GM19328 (cell line): Measurements from ENCODE around the gene GRAMD2A.

Experiments
- ATAC-seq: cut with Tn5 transposase; IDR thresholded peaks from one replicate; pipeline ENCODE4 v1.9.1; 2021; ENCODE audit warnings: mild to moderate bottlenecking, moderate library complexity; ENCODE audit not compliant: unreplicated experiment

GRAMD2A gene

GRCh38 chr15:72197460-72198355 is at the start of gene GRAMD2A:
Gene GRAMD2A, minus strand, starts transcription at chr15:72197787.
- ATAC-seq: no peak

GRCh38 chr15:72242775-72243370 is 45.3 kb upstream of the GRAMD2A start:
- ATAC-seq: no peak

- no peak for ATAC-seq
These were observed 42.1 kb upstream of the GRAMD2A start for GRCh38 chr15:72239652-72240051.

- ATAC-seq: no peak
These were observed 41.0 kb upstream of the GRAMD2A start for GRCh38 chr15:72238586-72238985.

GRCh38 chr15:72237853-72238224 is 40.3 kb upstream of the GRAMD2A start:
- no peak for ATAC-seq

GRCh38 chr15:72237029-72237852 is 39.7 kb upstream of the GRAMD2A start:
- no peak for ATAC-seq

- no peak for ATAC-seq
These were observed 38.9 kb upstream of the GRAMD2A start for GRCh38 chr15:72236381-72237003.

- no peak for ATAC-seq
These were observed 37.7 kb upstream of the GRAMD2A start for GRCh38 chr15:72235298-72235697.

- no peak for ATAC-seq
These were observed 36.2 kb upstream of the GRAMD2A start for GRCh38 chr15:72233769-72234168.

GRCh38 chr15:72231833-72232478 is 34.4 kb upstream of the GRAMD2A start:
- no peak for ATAC-seq

- peak; percentile 38 for ATAC-seq
These were observed 33.7 kb upstream of the GRAMD2A start, which contains the start of gene PKM for GRCh38 chr15:72231066-72231832. Gene PKM, minus strand, starts transcription at chr15:72231190. Its CDS starts 12,093 bp downstream, at chr15:72219097.

- no peak for ATAC-seq
These were observed 32.8 kb upstream of the GRAMD2A start for GRCh38 chr15:72230197-72231065.

GRCh38 chr15:72229947-72230196 is 32.3 kb upstream of the GRAMD2A start:
- no peak for ATAC-seq

GRCh38 chr15:72229076-72229946 is 31.7 kb upstream of the GRAMD2A start:
- ATAC-seq: no peak

- ATAC-seq: no peak
These were observed 30.1 kb upstream of the GRAMD2A start for GRCh38 chr15:72227720-72228119.

- no peak for ATAC-seq
These were observed 29.6 kb upstream of the GRAMD2A start for GRCh38 chr15:72227192-72227586.

GRCh38 chr15:72223278-72223677 is 25.7 kb upstream of the GRAMD2A start:
- no peak for ATAC-seq

- ATAC-seq: no peak
These were observed 24.8 kb upstream of the GRAMD2A start for GRCh38 chr15:72222393-72222792.
